Motor neuron (in vitro differentiated cells): ENCODE measurements around the gene SLC4A4. TPM values are rescaled to one million over a fixed set of nuclear protein-coding genes. Genes with fewer than 3 reads are reported as not detected.

Experiments used
- ATAC-seq, 8 experiments: fragments of 200-7000 bp; cut with Tn5 transposase; replicated peaks in 6 of 8; 2 replicates each; pipeline ENCODE4 v1.8.0; 2021; ENCODE audit warnings: mild to moderate bottlenecking in 8 of 8, moderate library complexity in 8 of 8
- H3K27ac ChIP-seq, 2 donors: fragments of 250-450 bp; sonication (Bioruptor Pico); 2 replicates each; pipeline ENCODE4 v1.9.0; 2021; ENCODE audit warnings: antibody characterized with exemption in 2 of 2, mild to moderate bottlenecking in 2 of 2, moderate library complexity in 1 of 2
- H3K4me1 ChIP-seq, 2 donors: fragments of 250-450 bp; sonication (Bioruptor Pico); replicated peaks in 1 of 2; 2 replicates each; pipeline ENCODE4 v1.6.1; 2021; ENCODE audit warnings: antibody characterized with exemption in 2 of 2, mild to moderate bottlenecking in 2 of 2, moderate library complexity in 1 of 2
- H3K4me3 ChIP-seq, 5 donors: fragments of 250-450 bp; sonication (Bioruptor Pico); 2 replicates each; pipeline ENCODE4 v1.9.0; 2021; ENCODE audit warnings: antibody characterized with exemption in 5 of 5, mild to moderate bottlenecking in 5 of 5, moderate library complexity in 4 of 5
- WGBS, 10 experiments: fragments of 450-650 bp; shearing (Covaris generic); methylation state at CpG; one replicate each; pipeline ENCODE4 v1.0.0; 2022; 5-methylcytosine and 5-hydroxymethylcytosine counted together
- in situ Hi-C, 9 experiments: fragments of 400-800 bp; cut with MboI; loops; one replicate each; pipeline ENCODE4 v1.15.0; 2021; ENCODE audit warnings: low sequenced_read_pairs in 9 of 9, low pct_unique_long_range_greater_than_20kb in 2 of 9; ENCODE audit not compliant: unreplicated experiment in 9 of 9
- total RNA-seq, 8 experiments: library from RNA; unstranded; fragments of 300-600 nt; gene quantifications; 2 replicates each; pipeline versions ENCODE4 v1.2.3 to v1.2.4, GENCODE V29; 2022

The SLC4A4 gene
- total RNA-seq, 8 experiments from 2014 or later = 0.05 to 35.1 (median 1.0) TPM; not detected in 1

DNA sequence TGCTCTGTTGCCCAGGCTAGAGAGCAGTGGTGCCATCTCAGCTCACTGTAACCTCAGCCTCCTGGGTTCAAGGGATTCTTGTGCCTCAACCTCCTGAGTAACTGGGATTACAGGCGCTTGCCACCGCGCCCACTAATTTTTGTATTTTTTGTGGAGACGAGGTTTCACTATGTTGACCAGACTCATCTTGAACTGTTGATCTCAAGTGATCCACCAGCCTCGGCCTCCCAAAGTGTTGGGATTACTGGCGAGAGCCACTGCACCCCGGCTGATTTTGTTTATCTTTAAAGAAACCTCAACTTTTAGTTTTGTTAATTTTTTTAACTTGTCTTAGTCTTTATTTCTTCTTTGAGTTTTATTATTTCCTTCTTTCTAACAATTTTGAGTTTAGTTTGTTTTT lies 163.2 kb downstream of the SLC4A4 start:
- H3K4me1 ChIP-seq = no peaks in the 10 kb centered on the region
- no peak overlapping the region for H3K27ac ChIP-seq
- no peak for ATAC-seq
- H3K4me3 ChIP-seq = no peak overlapping the region
- 64 to 100% (median 91%) methylated on average over 2 to 7 of the region's 7 CpGs; no CpG with 5 or more reads in 1 of the 10 experiments for WGBS, 10 experiments
- in situ Hi-C loops = no loop called here

GRCh38 chr4:71518283-71518989 lies 179.6 kb downstream of the SLC4A4 start:
- in situ Hi-C loops = no loop called here
- H3K4me3 ChIP-seq = no peak overlapping the region
- H3K4me1 ChIP-seq = no peaks in the 10 kb centered on the region
- 57 to 100% (median 83%) methylated on average over 1 of the region's 2 CpGs; no CpG with 5 or more reads in 6 of the 10 experiments for WGBS, 10 experiments
- H3K27ac ChIP-seq = no peak overlapping the region
- no peak for ATAC-seq

DNA sequence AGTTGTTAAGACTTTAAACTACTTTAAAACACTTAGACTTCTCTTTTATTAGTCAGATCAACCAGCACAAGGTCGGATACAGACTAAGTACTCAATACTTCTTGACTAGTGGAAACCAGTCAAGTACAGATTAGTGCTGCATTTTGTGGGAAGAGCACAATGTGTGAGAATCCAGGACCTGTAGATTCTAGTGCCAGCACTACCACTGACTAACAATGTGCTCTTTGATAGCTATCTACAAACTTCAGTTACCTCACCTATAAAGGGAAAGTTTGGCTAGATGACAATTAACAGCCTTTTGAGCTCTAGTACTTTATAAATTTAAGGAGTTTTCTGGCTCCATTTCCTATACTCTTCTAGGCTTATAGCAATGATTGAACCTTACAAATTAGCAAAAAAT lies 181.5 kb downstream of the SLC4A4 start:
- in situ Hi-C loops = no loop called here
- WGBS, 10 experiments = 13 to 100% (median 94%) methylated on average over 1 of the region's 1 CpG; no CpG with 5 or more reads in 4 of the 10 experiments
- ATAC-seq = no peak
- no peak overlapping the region for H3K27ac ChIP-seq
- no peaks in the 10 kb centered on the region for H3K4me1 ChIP-seq
- no peak overlapping the region for H3K4me3 ChIP-seq

- 50 to 100% methylated on average over 1 of the region's 1 CpG; no CpG with 5 or more reads in 8 of the 10 experiments for WGBS, 10 experiments
- Histone ChIP-seq H3K4me1 (no peaks in the 10 kb centered on the region), H3K27ac (no peak overlapping the region), H3K4me3 (no peak overlapping the region)
- no peak for ATAC-seq
- in situ Hi-C loops = no loop called here
Observed at GRCh38 chr4:71520850-71521249, 182.0 kb downstream of the SLC4A4 start.

GRCh38 chr4:71524756-71525155 lies 185.9 kb downstream of the SLC4A4 start:
- Histone ChIP-seq H3K4me3 (no peak overlapping the region), H3K27ac (no peak overlapping the region), H3K4me1 (no peaks in the 10 kb centered on the region)
- ATAC-seq = no peak
- in situ Hi-C loops = no loop called here
- 0 to 67% (median 31%) methylated on average over 1 of the region's 1 CpG; no CpG with 5 or more reads in 2 of the 10 experiments for WGBS, 10 experiments

DNA sequence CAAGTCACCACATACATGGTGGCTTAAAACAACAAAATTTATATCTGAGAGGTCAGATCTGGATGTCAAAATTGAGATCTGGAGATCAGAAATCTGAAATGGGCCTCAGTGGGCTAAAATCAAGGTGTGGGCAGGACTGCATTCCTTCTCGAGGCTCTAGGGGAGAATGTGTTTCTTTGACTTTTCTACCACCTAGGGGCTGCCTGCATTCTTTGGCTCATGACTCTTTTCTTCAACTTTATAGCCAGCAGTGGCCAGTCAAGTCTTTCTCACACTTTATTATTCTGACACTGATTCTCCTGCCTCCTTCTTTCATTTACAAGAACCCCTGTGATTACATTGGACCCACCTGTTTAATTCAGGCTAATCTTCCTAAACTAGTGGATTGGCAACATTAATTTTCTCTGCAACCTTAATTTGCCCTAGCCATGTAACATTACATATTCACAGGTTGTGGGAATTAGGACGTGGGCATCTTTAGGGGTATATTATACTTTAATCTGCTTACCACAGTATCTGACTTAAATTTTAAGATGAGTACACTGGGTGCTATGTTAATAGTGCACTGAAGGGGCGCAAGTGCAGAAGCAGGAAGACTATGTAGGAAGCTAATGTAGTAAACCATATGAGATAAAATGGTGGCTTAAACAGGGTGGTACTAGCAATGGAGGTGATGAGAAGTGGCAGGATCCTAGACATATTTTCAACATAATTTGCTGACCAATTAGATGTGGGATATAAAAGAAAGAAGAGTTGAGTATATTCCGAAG lies 188.0 kb downstream of the SLC4A4 start:
- no peak for ATAC-seq
- H3K4me3 ChIP-seq = no peak overlapping the region
- in situ Hi-C loops = no loop called here
- H3K27ac ChIP-seq = no peak overlapping the region
- no peaks in the 10 kb centered on the region for H3K4me1 ChIP-seq
- WGBS, 10 experiments = 0 to 100% (median 81%) methylated on average over 1 to 4 of the region's 4 CpGs

- no peak for ATAC-seq
- H3K4me1 ChIP-seq = no peaks in the 10 kb centered on the region
- H3K27ac ChIP-seq = no peak overlapping the region
- H3K4me3 ChIP-seq = no peak overlapping the region
- in situ Hi-C loops = no loop called here
- 64 to 100% (median 95%) methylated on average over 1 of the region's 1 CpG; no CpG with 5 or more reads in 1 of the 10 experiments for WGBS, 10 experiments
Observed at GRCh38 chr4:71532407-71532806, 193.6 kb downstream of the SLC4A4 start.

GRCh38 chr4:71533121-71533520 lies 194.3 kb downstream of the SLC4A4 start:
- in situ Hi-C loops = no loop called here

DNA sequence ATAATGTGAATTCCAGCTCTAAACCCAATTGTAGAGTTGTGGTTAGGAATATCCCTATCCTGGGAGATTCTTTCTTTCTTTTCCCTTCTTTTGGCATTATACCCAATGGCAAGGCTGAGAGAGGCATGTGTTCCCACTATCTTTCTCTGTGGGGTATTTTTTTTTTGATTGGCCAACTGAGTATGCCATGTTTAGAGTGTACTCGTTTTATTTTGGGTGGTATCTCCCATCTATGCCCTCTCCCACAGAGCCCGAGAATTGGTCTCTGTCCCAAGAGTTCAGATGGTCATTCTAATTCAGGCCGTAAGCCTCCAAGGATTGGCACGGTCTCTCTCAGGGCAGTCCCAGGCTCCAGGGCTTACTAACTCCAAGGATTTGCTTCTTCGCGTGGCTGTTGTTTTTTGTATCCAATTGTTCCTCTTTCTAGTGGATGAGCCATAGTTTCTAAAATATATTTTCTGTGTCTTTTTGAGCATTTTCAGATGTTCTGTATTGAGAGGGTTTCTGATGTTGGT lies 198.8 kb downstream of the SLC4A4 start:
- H3K27ac ChIP-seq = no peak overlapping the region
- H3K4me1 ChIP-seq = peaks cover 0 to 5% of the 10 kb centered on the region in 2 donors
- WGBS, 10 experiments = 78 to 100% (median 99%) methylated on average over 3 to 6 of the region's 6 CpGs; no CpG with 5 or more reads in 2 of the 10 experiments
- no peak for ATAC-seq
- in situ Hi-C loops = no loop called here
- no peak overlapping the region for H3K4me3 ChIP-seq

More at GRCh38 chr4:71533121-71533520, 194.3 kb downstream of the SLC4A4 start:
- ATAC-seq = no peak
- no peak overlapping the region for H3K27ac ChIP-seq
- 36 to 100% (median 97%) methylated on average over 1 of the region's 1 CpG; no CpG with 5 or more reads in 2 of the 10 experiments for WGBS, 10 experiments
- no peaks in the 10 kb centered on the region for H3K4me1 ChIP-seq
- no peak overlapping the region for H3K4me3 ChIP-seq

GRCh38 chr4:71538528-71538927 lies 199.7 kb downstream of the SLC4A4 start:
- peaks cover 0 to 5% of the 10 kb centered on the region in 2 donors for H3K4me1 ChIP-seq
- H3K4me3 ChIP-seq = no peak overlapping the region
- H3K27ac ChIP-seq = no peak overlapping the region
- no peak for ATAC-seq
- 0 to 100% (median 82%) methylated on average over 1 to 2 of the region's 2 CpGs; no CpG with 5 or more reads in 4 of the 10 experiments for WGBS, 10 experiments
- in situ Hi-C loops = no loop called here

- 11 to 100% (median 70%) methylated on average over 2 to 4 of the region's 4 CpGs; no CpG with 5 or more reads in 1 of the 10 experiments for WGBS, 10 experiments
- in situ Hi-C loops = no loop called here
- no peak overlapping the region for H3K4me3 ChIP-seq
- H3K27ac ChIP-seq = no peak overlapping the region
- no peak for ATAC-seq
- peaks cover 0 to 5% of the 10 kb centered on the region in 2 donors for H3K4me1 ChIP-seq
Observed at GRCh38 chr4:71540749-71541269, 202.0 kb downstream of the SLC4A4 start.

GRCh38 chr4:71541541-71541940 lies 202.7 kb downstream of the SLC4A4 start:
- in situ Hi-C loops = no loop called here
- H3K27ac ChIP-seq = no peak overlapping the region
- no peak for ATAC-seq
- H3K4me1 ChIP-seq = peaks cover 0 to 5% of the 10 kb centered on the region in 2 donors
- 73 to 80% methylated on average over 1 to 2 of the region's 2 CpGs; no CpG with 5 or more reads in 8 of the 10 experiments for WGBS, 10 experiments
- no peak overlapping the region for H3K4me3 ChIP-seq

DNA sequence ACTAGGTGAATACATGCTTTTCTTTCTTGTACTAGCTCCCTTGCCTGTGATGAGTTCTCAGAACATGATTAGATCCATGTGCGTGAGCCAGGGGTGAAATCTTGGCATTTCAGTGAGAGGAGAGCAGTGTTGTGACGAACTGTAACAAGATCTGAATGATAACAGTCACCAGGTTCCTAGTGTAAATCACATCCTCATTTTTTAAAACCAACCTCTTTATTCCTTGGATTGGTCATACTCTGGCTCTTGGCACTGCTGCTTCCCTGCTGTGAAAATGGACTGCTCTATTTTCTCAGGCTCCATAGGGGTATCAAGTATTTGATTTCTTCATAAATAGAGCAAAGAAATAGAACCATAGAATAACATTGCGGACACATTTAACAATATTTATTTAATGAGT lies 206.3 kb downstream of the SLC4A4 start:
- no peak overlapping the region for H3K4me3 ChIP-seq
- 40 to 100% (median 65%) methylated on average over 1 to 3 of the region's 3 CpGs; no CpG with 5 or more reads in 1 of the 10 experiments for WGBS, 10 experiments
- H3K4me1 ChIP-seq = peaks cover 0 to 5% of the 10 kb centered on the region in 2 donors
- no peak for ATAC-seq
- H3K27ac ChIP-seq = no peak overlapping the region
- in situ Hi-C loops = no loop called here
